Globus pallidus (tissue), 1 donor: ENCODE measurements around the gene RFX4.
A peak's percentile ranks its signal among the peaks of the same experiment; 100 is the strongest.

Experiments
- DNase-seq: peaks from one replicate; pipeline ENCODE4 v3.0.0-alpha.2; 2015; ENCODE audit warnings: low spot score

Gene RFX4

DNA sequence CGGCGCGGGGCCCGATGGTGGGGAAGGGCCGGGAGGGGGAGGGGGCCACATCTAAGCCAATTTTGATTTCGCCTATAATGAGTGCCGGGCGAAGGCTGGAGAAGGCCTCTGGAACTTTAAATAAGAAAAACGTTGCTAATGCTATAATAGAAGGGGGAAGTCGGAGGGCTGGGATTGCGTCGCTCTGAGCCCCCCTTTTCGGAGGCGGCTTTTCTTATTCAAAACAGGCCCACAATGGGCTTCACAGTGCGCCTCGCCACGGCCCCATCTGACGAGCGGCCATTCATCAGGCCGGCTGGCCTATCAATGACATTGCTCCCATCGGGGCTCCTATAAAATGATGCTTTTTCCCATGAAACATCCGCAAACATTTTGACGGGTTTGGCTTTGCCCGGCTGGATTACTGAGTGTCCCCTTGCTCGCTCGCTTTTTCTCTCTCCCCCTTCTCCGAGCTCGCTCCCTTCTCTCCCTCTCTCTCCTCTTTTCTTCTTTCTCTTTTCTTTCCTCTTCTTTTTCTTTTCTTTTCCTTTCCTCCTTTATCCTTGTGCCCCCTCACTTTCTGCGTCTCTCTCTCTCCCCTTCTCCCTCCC, at the start of gene RFX4:
TSS of gene RFX4 (plus strand) at position 364 of the 590 bp plus-strand sequence. CDS start 317 bp downstream, outside the sequence.
- DNase-seq: peak; percentile 60

DNA sequence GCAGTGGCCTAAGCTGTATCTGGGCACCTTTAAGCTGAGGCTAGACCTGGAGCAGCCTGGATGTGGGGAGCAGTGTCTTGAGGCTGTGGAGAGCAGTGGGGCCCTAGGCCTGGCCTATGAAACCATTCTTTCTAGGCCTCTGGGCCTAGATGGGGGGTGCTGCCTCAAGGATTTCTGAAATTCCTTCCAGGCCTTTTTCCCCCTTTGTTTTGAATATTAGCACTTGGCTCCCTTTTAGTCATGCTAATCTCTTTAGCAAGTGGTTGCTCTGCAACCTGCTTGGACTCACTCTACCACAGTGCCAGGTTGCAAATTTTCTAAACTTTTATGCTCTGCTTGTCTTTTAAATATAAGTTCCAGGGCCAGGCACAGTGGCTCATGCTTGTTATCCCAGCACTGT, 41.6 kb upstream of the RFX4 start:
- no peak for DNase-seq

DNA sequence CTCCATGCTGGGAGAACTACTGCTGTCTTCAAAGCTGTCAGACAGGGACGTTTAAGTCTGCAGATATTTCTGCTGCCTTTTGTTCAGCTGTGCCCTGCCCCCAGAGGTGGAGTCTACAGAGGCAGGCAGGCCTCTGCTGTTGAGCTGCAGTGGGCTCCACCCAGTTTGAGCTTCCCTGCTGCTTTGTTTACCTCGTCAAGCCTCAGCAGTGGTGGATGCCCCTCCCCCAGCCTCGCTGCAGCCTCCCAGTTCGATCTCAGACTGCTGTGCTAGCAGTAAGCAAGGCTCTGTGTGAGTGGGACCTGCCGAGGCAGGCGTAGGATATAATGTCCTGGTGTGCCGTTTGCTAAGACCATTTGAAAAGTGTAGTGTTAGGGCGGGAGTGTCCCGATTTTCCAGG, 31.4 kb upstream of the RFX4 start:
- DNase-seq: no peak

DNA sequence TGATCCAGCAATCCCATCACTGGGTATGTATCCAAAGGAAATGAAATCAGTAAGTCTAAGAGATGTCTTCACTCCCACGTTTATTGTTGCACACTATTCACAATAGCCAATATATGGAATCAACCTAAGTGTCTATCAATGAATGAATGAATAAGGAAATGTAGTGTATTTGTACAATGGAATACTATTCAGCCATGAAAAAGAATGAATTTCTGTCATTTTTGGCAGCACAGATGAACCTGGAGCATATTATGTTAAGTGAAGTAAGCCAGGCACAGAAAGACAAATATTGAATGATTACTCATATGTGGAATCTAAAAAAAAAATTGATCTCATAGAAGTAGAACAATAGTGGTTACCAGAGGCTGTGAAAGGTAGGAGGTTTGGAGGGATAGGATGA, 30.6 kb upstream of the RFX4 start:
- no peak for DNase-seq

DNA sequence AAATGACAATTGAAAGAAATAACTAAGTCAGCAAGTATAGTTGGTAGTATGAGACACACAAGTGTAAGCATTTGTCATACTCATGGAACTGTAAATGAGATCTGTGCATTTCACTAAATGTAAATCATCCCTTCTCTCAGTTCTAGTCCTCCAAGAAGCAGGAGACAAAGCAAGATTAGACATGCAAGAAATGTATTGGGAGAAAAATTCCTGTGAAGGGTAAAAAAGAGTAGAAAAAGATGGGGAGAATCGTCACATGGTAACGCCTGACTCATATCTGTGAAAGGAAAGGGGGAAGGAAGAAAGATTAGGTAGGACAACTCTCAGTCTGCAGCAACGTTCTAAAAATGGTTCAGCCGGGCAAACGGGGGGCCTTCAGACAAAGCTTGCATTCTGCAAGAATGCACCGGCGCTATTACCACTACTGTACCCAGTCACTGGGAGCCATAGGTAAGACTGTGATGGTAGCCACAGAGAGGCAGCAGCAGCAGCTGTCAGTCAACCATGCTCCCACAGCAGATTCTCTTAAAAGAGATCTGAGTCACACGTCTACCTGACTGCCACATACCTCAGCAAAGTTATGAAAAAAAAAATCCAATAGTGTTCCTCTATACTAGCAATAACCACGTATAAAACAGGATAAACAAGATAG, 18.0 kb upstream of the RFX4 start:
- DNase-seq: no peak

DNA sequence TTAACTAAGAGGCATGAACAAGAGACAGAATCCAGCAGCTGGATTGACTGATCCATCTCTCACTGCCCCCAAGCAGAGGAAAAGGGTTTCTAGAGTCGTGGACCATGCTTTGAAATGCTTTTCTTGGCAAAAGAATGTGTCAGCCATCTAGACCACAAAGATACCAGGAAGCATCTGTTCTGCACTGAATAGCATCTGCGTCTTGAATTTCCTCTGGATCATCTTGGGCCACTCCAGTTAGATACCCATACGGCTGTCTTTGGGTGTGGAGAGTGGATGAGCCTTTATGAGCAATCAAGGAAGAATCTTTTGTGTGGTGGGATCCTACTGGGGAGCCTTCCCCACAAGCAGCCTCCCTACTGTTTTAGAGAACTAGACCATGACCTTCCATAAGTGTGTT, 16.0 kb upstream of the RFX4 start:
- DNase-seq: no peak

DNA sequence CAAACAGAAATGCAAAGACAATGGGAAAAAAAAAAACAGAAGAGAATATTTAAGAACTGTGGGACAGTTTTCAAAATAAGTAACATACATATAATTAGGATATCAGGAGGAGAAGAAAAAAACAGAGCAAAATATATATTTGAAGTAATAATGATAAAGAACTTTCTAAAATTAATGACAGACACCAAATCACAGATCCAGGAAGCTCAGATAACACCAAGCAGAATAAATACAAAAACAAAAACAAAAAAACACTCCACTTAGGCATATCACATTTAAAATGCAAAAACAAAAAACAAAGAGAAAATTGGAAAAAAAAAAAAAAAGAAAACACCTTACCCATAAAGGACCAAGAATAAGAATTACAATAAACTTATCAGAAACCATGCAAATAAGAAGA, 9.6 kb upstream of the RFX4 start:
- DNase-seq: no peak

DNA sequence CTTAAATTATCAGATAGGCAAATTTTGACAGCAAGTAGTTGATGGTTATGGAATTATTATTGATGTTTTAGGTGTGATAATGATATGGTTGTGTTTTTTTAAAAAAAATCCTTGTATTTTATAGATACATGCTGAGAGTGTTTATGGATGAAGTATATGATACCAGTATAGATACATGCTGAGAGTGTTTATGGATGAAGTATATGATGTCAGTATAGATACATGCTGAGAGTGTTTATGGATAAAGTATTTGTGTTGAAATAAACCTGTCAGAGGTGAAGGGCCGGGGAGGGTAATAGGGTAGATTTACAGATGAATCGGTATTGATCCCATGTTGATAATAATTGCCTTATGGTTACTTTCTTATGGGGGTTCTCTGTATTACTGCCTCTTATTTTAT, 6.0 kb upstream of the RFX4 start:
- DNase-seq: no peak

DNA sequence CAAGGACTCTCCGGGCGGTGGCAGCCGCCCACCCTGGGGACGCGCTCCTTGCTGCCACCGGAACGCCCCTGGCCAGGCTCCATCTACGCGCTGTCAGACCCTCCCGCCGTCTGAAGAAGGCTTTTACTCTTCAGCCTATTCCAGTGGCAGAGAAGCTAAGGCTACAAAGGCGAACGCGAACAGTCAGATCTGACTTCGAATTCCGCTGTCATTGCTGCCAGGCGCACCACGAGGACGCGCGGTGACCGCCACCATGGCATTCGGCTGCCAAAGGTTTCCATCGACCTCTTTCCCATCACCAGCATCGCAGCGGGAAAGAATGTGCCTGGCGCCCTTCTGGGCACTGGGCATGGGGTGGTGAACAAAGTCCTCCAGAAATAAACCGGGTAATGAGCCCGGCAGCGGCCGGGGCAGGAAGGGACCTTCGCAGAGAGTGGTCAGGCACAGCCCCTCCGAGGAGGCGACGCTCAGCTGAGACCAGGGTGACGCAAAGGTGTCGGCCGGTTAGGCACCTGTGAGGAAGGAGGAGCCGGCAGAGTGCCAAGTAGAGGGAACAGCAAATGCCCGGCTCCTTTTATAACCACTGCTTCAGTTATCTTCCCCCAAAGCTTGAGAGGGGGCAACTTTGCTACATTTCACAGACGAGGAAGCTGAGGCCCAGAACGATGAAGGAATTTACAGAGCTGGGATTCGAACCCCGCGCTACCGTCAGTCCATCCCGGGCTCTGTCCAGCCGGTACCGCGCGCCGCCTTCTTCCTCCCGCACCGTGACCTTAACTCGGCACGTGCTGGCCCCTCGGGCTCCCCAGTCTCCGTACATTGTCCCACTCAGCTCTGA, 1.9 kb upstream of the RFX4 start:
- DNase-seq: no peak

DNA sequence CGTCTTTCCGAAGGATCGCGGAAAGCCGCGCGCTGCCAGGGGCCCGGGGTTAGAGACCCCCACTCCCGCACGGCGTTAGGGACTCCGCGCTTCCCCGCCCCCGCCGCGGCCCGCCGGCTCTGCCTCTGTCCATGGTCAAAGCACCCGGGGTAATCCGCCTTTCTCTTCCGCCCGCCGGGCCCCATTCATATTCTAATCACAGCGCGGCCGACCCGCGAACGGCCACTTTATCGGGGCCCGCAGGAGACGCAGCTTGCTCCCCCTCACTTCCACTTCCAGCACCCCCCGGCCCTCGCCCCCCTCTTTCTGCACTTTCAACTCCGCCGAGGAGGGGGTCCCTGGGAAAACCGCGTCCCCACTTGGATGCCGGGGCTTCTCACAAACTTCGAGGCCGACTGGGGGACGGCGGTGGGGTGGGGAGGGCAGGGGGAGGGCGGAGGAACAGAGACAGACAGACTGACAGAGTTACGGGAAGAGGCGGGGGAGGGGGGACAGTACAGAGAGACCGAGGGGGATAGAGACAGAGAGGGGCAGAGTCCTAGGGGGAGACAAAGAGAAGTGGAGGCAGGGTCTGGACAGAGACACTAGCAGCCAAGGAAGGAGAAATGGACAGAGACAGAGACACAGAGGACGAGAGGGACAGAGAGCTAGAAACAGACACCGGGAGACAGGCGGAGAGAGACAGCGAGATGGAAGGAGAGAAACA, 1.1 kb upstream of the RFX4 start:
- DNase-seq: no peak

DNA sequence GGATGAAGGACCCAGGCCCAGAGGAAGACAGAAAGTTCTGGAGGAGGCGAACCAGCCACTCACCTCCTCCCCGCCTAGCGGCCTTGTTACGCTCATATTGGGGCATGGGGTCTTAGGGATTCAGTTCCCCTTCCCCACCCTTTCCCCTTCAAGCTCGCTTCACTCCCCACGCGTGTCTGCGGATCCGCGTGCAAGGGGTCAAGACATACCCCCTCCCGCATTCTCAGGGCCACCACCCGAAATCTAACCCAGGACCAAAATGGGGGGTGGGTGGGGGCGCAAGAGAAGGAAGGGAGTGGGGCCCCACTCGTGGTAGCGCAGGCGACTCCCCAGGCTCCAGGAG, 584 bp upstream of the RFX4 start:
- no peak for DNase-seq

DNA sequence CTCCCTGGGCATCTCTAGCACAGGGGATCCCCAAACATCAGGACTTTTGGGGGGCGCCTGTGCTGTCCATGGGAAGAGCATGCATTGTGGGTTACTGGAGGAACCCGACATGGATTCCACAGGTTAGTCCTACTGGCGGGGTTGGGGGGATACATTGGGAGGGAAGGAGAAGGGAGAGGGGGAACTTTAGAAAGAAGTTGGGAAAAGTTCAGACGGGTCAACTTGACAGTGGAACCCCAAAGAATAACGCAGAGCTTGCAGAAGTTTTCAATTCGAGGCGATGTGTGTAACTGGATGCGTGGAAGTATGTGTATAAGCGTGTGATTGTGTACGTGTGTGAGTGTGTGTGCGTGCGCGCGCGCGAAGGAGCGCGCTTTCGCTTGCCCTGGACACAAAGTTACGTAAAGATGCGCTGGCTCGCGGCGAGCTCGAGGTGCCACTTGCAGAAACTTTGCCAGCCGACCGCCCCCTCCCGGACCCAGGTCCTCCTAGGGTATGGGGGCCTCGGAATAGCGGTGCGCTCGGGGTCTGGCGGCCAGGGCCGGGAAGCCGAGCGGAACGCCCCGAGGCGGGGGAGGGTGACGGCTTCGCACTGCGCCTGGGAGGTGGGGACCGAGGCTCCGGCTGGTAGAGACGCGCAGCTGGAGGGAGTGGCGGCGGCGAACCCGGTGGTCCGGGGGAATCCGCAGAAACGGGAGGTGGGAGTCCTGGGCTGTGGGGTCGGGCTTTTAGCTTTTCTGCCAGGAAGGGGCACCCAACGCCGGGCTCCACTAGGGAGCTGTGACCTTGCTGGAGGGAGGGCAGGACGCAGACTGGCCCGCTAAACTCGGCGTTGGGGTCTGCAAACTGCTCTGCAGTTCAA, 669 bp downstream of the RFX4 start:
- DNase-seq: no peak

DNA sequence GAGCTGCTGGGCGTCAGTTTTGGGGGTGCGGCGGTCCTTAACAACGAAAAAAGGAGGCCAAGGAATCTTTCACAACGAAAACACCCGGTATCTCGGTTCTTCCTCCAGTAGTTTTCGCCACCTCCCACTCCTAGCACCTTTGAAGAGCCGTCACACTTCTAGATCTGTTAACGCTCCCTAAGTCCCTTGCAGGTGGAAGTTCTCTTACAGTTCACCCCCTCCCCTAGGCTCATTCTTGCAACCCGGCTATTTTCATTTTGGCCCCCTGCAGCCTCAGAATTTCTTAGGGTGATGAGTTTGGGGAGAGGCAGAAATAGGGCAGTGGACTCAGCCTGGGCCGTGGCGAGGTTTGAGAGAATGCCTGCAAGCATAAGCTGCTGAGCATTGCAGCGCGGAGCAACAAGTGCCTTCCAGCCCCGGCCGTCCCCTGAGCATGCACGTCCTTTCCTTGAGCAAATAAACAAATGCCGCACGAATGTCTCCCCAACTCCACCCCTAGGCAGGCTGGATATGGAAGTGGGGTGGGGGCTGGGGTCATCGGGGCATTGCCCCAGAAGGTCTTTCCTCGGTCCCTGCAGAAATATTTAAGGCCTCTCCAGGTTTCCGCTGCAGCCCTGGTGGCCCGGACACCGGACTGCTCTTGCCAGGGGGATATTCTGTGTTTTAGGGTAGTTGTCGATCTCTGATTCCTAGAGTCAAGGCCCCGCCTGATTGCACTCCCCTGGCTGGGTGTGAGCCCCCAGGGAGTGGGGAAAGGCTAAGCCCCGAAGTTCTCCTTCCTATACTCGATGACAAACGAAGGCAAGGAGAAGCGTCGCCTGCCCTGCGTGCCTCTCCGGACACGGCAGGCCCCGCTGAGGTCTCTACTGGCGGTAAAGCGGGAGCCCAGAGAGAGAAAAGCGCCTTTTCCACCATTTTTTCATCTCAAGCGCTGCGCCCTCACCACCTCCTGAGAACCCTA, 1.6 kb downstream of the RFX4 start:
- DNase-seq: no peak

DNA sequence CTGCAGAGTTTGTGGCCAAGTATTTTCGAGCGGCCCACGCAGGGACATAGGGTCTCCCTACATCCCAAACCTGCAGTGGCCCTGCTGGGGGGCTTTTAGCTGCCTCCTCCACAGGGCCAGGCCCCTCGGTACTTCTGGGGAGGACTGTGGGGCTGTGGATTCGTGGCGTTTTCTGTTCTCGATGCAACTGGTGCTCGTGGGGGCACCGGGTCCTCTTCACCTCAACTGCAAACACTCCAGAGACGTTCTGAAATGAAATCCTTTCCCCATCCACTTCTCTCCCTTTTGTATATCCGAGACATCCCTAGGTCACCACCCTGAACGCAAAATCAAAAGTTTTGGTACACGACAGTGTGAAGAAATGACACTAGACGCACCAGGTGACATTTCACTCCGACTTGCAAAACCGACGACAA, 2.3 kb downstream of the RFX4 start:
- no peak for DNase-seq

DNA sequence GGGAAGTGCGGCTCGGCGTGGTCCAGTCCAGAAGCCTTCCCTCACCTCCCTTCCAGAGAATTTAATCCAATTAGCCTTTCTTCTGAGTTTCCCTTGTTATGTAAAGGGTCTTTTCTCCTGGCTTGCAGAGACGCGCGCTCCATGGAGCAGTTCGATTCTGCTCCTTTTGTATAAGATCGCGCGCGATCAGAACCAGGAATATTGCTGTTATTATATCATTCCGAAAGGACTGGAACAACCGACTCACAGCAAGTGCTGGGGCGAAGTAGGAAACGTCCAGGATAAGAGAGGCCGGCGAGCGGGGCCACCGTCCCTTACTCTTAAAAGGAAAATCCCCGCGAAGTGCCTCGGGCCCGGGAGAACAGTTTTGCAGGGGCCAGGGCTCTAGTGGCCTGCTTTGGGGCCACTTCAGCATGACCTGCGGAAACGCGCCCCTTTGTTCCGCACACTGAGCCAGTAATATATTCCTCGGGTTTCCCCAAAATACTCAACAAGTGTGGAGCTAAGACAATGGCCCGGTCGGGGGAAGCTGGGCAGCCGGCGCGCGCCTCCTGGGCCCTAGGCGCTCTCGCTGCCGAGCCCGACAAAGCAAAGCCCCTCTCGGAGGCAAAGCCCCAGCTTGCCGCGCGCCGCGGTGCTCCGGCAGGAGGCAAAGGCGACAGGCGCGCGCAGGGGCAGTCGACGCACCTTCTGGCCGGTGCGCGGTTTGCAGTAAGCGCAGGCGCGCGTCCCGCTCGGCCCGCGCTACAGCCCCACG, 2.9 kb downstream of the RFX4 start:
- DNase-seq: no peak

DNA sequence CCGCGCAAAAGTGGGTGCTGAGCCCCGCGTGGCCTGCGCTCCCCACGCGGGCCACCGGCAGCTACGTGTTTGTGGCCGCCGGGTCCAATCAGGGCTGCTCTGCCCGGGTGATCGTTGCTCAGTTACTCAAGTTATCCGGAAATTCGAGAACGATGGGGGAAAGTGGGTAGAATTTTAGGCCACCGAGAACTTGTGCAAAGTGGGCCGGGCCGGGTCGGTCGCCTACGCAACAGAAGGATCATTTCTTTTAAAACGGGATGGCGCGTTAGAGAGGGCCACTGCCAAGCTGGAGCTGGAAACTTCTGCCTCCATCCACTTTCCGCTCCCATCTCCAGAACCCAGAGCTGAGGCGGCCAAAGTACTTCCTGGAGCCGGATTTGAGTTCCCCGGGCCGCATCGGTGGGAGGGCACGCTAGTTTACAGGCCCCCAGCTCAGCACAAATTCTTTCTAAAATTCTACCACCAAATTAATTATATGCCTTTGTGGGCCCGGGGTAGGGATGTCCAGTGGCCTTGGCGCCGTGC, 3.5 kb downstream of the RFX4 start:
- DNase-seq: no peak

DNA sequence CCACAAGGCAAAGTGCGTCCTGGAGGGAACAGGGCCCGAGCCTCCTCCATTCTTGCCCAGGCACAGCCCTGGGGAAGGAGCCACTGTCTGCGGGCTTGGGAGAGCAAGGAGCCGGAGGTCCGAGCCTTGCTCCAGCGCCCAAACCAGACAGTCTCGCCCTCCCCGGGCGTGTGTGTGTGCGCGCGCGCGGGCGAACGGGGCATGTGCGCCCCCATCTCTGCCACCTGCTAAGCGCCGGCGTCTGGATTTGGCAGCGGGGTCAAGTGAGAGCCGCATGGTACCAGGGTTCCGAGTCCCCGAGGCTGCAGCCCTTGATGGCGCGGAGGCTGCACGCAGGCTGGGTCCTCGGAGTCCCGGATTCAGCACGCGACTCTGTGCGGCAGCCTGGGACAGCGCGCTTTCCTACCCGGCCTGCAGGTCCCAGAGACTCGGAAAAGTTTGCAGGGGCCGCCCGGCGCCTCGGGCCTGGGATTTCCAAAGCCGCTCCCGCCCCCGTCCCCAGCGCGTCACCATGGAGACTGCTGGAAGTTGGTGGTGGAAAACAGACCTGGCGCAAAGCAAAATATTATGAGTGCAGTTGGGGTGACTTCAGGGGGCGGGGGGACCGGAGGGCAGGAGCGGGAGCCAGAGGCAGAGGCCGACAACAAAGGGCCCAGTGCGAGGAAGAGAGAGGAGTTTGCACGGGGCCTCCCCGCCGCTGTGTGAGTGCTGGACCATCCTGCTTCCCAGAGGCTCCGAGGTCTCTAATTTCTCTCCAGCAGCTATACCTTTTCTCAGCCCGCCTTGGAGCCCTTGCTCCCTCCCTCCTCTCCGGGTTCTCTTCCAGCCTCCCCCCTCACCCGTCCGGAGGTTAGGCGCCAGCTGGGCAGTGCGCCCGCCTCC, 4.2 kb downstream of the RFX4 start:
- DNase-seq: peak; percentile 60

DNA sequence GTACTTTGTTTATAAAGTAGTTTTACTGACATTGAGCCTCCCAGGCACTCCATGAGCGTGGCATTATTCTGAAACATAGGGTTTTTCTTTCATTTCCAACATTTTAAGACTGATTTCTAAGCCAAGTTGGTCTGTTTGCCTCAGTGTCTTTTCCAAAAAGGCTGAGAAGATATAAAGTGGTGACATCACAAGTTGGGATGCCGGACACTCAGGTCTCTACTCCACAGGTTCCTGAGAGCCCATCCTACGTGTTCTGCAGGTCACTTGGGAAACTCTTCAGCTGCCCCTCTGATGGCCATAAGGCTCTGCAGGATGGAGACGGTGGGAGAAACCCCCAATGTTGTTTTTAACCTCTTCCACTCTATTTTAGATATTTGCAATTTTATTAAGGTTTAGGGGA, 6.0 kb downstream of the RFX4 start:
- no peak for DNase-seq

DNA sequence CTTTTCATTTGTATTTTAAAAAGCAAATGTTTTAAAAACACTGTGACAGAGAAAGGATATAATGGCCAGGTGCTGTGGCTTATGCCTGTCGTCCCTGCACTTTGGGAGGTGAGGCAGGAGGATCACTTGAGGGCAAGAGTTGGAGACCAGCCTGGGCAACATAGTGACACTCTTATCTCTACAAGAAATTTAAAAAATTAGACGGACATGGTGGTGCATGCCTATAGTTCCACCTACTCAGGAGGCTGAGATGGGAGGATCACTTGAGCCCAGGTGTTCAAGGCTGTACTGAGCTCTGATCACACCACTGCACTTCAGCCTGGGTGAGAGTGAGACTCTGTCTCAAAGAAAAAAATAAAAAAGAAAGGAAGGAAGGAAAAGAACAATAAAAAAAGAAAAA, 7.8 kb downstream of the RFX4 start:
- no peak for DNase-seq
